SH-SY5Y (cell line): ENCODE measurements around the gene CACNG5.
A peak's percentile ranks its signal among the peaks of the same experiment; 100 is the strongest.

Experiments used
- GATA2 ChIP-seq: IDR thresholded peaks from 2 replicates; pipeline ENCODE4 v1.6.1; 2011; ENCODE audit warnings: mild to moderate bottlenecking, low read depth, low read length
- GATA3 ChIP-seq: IDR thresholded peaks from 2 replicates; pipeline ENCODE4 v1.6.1; 2011; ENCODE audit warnings: low read depth, mild to moderate bottlenecking, low read length, moderate library complexity

CACNG5 gene

GRCh38 chr17:66923886-66924285, 89.0 kb downstream of the CACNG5 start:
- TF ChIP-seq GATA2, result no peak
- TF ChIP-seq GATA3, result no peak

- TF ChIP-seq GATA2, result no peak
- no peak for TF ChIP-seq GATA3
These were observed 91.0 kb downstream of the CACNG5 start for GRCh38 chr17:66925811-66926500.

GRCh38 chr17:66928949-66929348, 94.0 kb downstream of the CACNG5 start:
- TF ChIP-seq GATA3 (no peak), GATA2 (no peak)

GRCh38 chr17:66929591-66929990, 94.7 kb downstream of the CACNG5 start:
- TF ChIP-seq GATA3 (no peak), GATA2 (no peak)

- TF ChIP-seq GATA2 (no peak), GATA3 (no peak)
These were observed 96.0 kb downstream of the CACNG5 start for GRCh38 chr17:66930933-66931332.

- TF ChIP-seq GATA2 (no peak), GATA3 (no peak)
These were observed 97.4 kb downstream of the CACNG5 start for GRCh38 chr17:66932311-66932710.

GRCh38 chr17:66934040-66934439, 99.1 kb downstream of the CACNG5 start:
- peak; percentile 67 for TF ChIP-seq GATA2
- no peak for TF ChIP-seq GATA3
